Transverse colon (tissue), 4 donors: ENCODE data around the gene NPAS3.

Source experiments
- CTCF ChIP-seq, 5 experiments: fragments of 200-600 bp in 3 of 5; fragments of 450-650 bp in 2 of 5; sonication (generic) in 3 of 5; IDR thresholded peaks; 1 replicate in 2 of 5; 2 replicates in 3 of 5; pipeline ENCODE4 v1.5.1; 2016 to 2017; ENCODE audit warnings: antibody characterized with exemption in 5 of 5, inconsistent platforms in 3 of 5, mild to moderate bottlenecking in 2 of 5, moderate library complexity in 1 of 5
- EP300 ChIP-seq: sonication (generic); formaldehyde crosslinking; IDR thresholded peaks from one replicate; pipeline ENCODE4 v1.6.1; 2017; ENCODE audit warnings: antibody characterized with exemption, low read depth
- POLR2A ChIP-seq: fragments of 450-650 bp; IDR thresholded peaks from one replicate; pipeline ENCODE4 v1.6.1; 2016; ENCODE audit warnings: antibody characterized with exemption, mild to moderate bottlenecking, moderate library complexity
- POLR2AphosphoS5 ChIP-seq, 3 donors: sonication (generic); formaldehyde crosslinking; IDR thresholded peaks; one replicate each; pipeline ENCODE4 v1.6.1; 2016; ENCODE audit warnings: antibody characterized with exemption in 3 of 3

- no peak for TF ChIP-seq CTCF (IDR thresholded peaks at IDR 0.05)
- TF ChIP-seq POLR2A: no peak
- no peak for TF ChIP-seq EP300
- no peak for TF ChIP-seq POLR2AphosphoS5 (IDR thresholded peaks at IDR 0.05)
Measured at GRCh38 chr14:33707716-33708115, 769.0 kb downstream of the NPAS3 start.
